A549 (cell line): ENCODE data around the gene PHYHIPL. TPM values are rescaled to one million over a fixed set of nuclear protein-coding genes. Genes with fewer than 3 reads are reported as not detected.

Source experiments
- ATAC-seq, 2 experiments: fragments of 200-7000 bp in 1 of 2; fragments of >200 bp in 1 of 2; cut with Nextera tagmentation in 1 of 2; cut with Tn5 transposase in 1 of 2; 3 replicates each; pipeline versions ENCODE4 v1.8.0 to v1.9.1; 2018 to 2020; ENCODE audit warnings: mild to moderate bottlenecking in 1 of 2, moderate library complexity in 1 of 2
- CTCF ChIA-PET: fragments of 300-600 bp; sonication (Branson Sonifier 250); formaldehyde crosslinking; extraction: SDS; loops from one replicate; lab custom pipeline; 2021; ENCODE audit warnings: antibody characterized with exemption, inconsistent platforms; lab: Yijun Ruan, JAX
- POLR2A ChIA-PET: fragments of 350-600 bp; formaldehyde crosslinking; extraction: SDS; loops from one replicate; lab custom pipeline; 2021; ENCODE audit warnings: antibody characterized with exemption, inconsistent platforms; lab: Yijun Ruan, JAX
- DNase-seq, 2 experiments: peaks; one replicate each; pipeline versions ENCODE4 v3.0.0 to v3.0.0-alpha.2; 2011 to 2016; ENCODE audit warnings: low read depth in 1 of 2, low spot score in 1 of 2
- FAIRE-seq: peaks from 2 replicates; lab custom pipeline; 2011; peaks lifted over from hg19 to GRCh38; lab: Jason Lieb, UNC
- H3K27ac ChIP-seq, 2 experiments: fragments of >200 bp; sonication (Bioruptor Twin); formaldehyde crosslinking; 3 replicates each; pipeline ENCODE4 v1.5.1; 2016 to 2017
- H3K4me1 ChIP-seq: fragments of >200 bp; sonication (Bioruptor Twin); formaldehyde crosslinking; 3 replicates; pipeline ENCODE4 v1.6.1; 2016
- H3K4me2 ChIP-seq: fragments of >200 bp; sonication (Bioruptor Twin); formaldehyde crosslinking; 3 replicates; pipeline ENCODE4 v1.6.1; 2016
- H3K4me3 ChIP-seq: fragments of >200 bp; sonication (Bioruptor Twin); formaldehyde crosslinking; 3 replicates; pipeline ENCODE4 v1.5.1; 2016
- H3K9me3 ChIP-seq: fragments of >200 bp; sonication (Bioruptor Twin); formaldehyde crosslinking; 3 replicates; pipeline ENCODE4 v1.6.1; 2016
- CBX2 ChIP-seq: fragments of 200-600 bp; sonication (generic); IDR thresholded peaks from 2 replicates; pipeline ENCODE4 v1.6.1; 2016; ENCODE audit warnings: low read depth, mild to moderate bottlenecking, borderline replicate concordance
- CHD2 ChIP-seq: fragments of 150-350 bp; IDR thresholded peaks from 2 replicates; pipeline ENCODE4 v1.6.1; 2014; ENCODE audit warnings: low read length; ENCODE audit not compliant: partially characterized antibody
- EHF ChIP-seq: fragments of 250-450 bp; sonication (Bioruptor Pico); IDR thresholded peaks from 2 replicates; pipeline ENCODE4 v1.5.0; 2020; ENCODE audit warnings: mild to moderate bottlenecking
- EHMT2 ChIP-seq: fragments of 200-600 bp; sonication (generic); IDR thresholded peaks from 2 replicates; pipeline ENCODE4 v1.6.1; 2016; ENCODE audit warnings: antibody characterized with exemption, low read depth, mild to moderate bottlenecking, moderate library complexity
- EP300 ChIP-seq, 2 experiments: fragments of >200 bp; sonication (Bioruptor Twin); formaldehyde crosslinking; IDR thresholded peaks; 2 replicates in 1 of 2; 3 replicates in 1 of 2; pipeline ENCODE4 v1.6.1; 2016 to 2017
- ESRRA ChIP-seq: fragments of 150-350 bp; IDR thresholded peaks from 2 replicates; pipeline ENCODE4 v1.6.1; 2014; ENCODE audit warnings: mild to moderate bottlenecking, low read length, borderline replicate concordance
- FOXS1 ChIP-seq: fragments of 250-450 bp; sonication (Bioruptor Pico); IDR thresholded peaks from 2 replicates; pipeline ENCODE4 v1.5.0; 2020; ENCODE audit warnings: mild to moderate bottlenecking, moderate library complexity
- GATA3 ChIP-seq: IDR thresholded peaks from 2 replicates; pipeline ENCODE4 v1.6.1; 2012; ENCODE audit warnings: borderline replicate concordance
- HDAC2 ChIP-seq: fragments of 200-600 bp; sonication (generic); IDR thresholded peaks from 2 replicates; pipeline ENCODE4 v1.6.1; 2016
- HEYL ChIP-seq: fragments of 250-450 bp; sonication (Bioruptor Pico); IDR thresholded peaks from 2 replicates; pipeline ENCODE4 v1.8.0; 2021; ENCODE audit warnings: mild to moderate bottlenecking, moderate library complexity
- JUN ChIP-seq, 2 experiments: fragments of >200 bp; sonication (Bioruptor Twin); formaldehyde crosslinking; IDR thresholded peaks; 2 replicates in 1 of 2; 3 replicates in 1 of 2; pipeline ENCODE4 v1.6.1; 2016 to 2017
- KDM1A ChIP-seq: fragments of 200-600 bp; sonication (generic); IDR thresholded peaks from 2 replicates; pipeline ENCODE4 v1.6.1; 2016; ENCODE audit warnings: low read depth, mild to moderate bottlenecking
- KDM5A ChIP-seq: fragments of 200-600 bp; sonication (generic); IDR thresholded peaks from 2 replicates; pipeline ENCODE4 v1.6.1; 2016; ENCODE audit warnings: antibody characterized with exemption, mild to moderate bottlenecking
- MYC ChIP-seq: IDR thresholded peaks from 2 replicates; pipeline ENCODE4 v1.6.1; 2012; ENCODE audit warnings: mild to moderate bottlenecking, inconsistent platforms, low read length, improper control_type of control experiment, borderline replicate concordance
- PHF8 ChIP-seq: fragments of 200-600 bp; sonication (generic); IDR thresholded peaks from 2 replicates; pipeline ENCODE4 v1.6.1; 2016; ENCODE audit warnings: low read depth, mild to moderate bottlenecking, antibody characterized with exemption, moderate library complexity, borderline replicate concordance
- POLR2AphosphoS2 ChIP-seq: conservative IDR thresholded peaks from 2 replicates; pipeline ENCODE4 v1.6.1; 2012; ENCODE audit warnings: low read length, improper control_type of control experiment, inconsistent platforms
- RAD21 ChIP-seq, 2 experiments: fragments of >200 bp in 1 of 2; sonication (Bioruptor Twin) in 1 of 2; formaldehyde crosslinking in 1 of 2; IDR thresholded peaks in 1 of 2; conservative IDR thresholded peaks in 1 of 2; 2 replicates in 1 of 2; 3 replicates in 1 of 2; pipeline ENCODE4 v1.6.1; 2012 to 2018; ENCODE audit warnings: inconsistent platforms in 1 of 2
- RARB ChIP-seq: fragments of 250-450 bp; sonication (Bioruptor Pico); IDR thresholded peaks from 2 replicates; pipeline ENCODE4 v1.8.0; 2021; ENCODE audit warnings: mild to moderate bottlenecking, moderate library complexity
- RNF2 ChIP-seq: fragments of 200-600 bp; sonication (generic); IDR thresholded peaks from 2 replicates; pipeline ENCODE4 v1.6.1; 2016; ENCODE audit warnings: low read depth, mild to moderate bottlenecking, antibody characterized with exemption, moderate library complexity, borderline replicate concordance
- SMC3 ChIP-seq: fragments of >200 bp; sonication (Bioruptor Twin); formaldehyde crosslinking; IDR thresholded peaks from 3 replicates; pipeline ENCODE4 v1.6.1; 2018; ENCODE audit warnings: inconsistent platforms
- ZNF302 ChIP-seq: fragments of 250-450 bp; sonication (Bioruptor Pico); IDR thresholded peaks from 2 replicates; pipeline ENCODE4 v1.9.0; 2021; ENCODE audit warnings: inconsistent platforms, mild to moderate bottlenecking, moderate library complexity
- whole genome bisulfite sequencing: methylation state at CpG from one replicate; pipeline ENCODE4 v1.1.6; 2017; ENCODE audit errors: missing lambda C conversion rate; 5-methylcytosine and 5-hydroxymethylcytosine counted together
- polyA plus RNA-seq, 4 experiments: library from polyadenylated mRNA; depleted of rRNA in 3 of 4; stranded (reverse); fragments of >200 nt; fragmentation: RNase III in 1 of 4; extraction: RNeasy Plus Mini Kit Qiagen cat#74134 plus additional on column Dnase treatment in 1 of 4; gene quantifications; 2 replicates in 3 of 4; 3 replicates in 1 of 4; pipeline ENCODE4 v1.2.3, GENCODE V29; 2011 to 2017
- TF ChIP-seq, protein P1 (sequence below): fragments of >200 bp; sonication (Bioruptor Twin); formaldehyde crosslinking; IDR thresholded peaks from 3 replicates; pipeline ENCODE4 v1.5.1; 2016
- TF ChIP-seq, protein P2 (sequence below): fragments of 450-650 bp; IDR thresholded peaks from 2 replicates; pipeline ENCODE4 v1.6.1; 2014; ENCODE audit warnings: antibody characterized with exemption
- TF ChIP-seq, protein P3 (sequence below): fragments of 250-450 bp; sonication (Bioruptor Pico); IDR thresholded peaks from 2 replicates; pipeline ENCODE4 v1.5.0; 2020; ENCODE audit warnings: low read depth, mild to moderate bottlenecking, moderate library complexity
- TF ChIP-seq, protein P4 (sequence below): IDR thresholded peaks from 2 replicates; pipeline ENCODE4 v1.6.1; 2012
- TF ChIP-seq, protein P5 (sequence below): IDR thresholded peaks from 2 replicates; pipeline ENCODE4 v1.6.1; 2012; ENCODE audit warnings: low read depth, borderline replicate concordance
- TF ChIP-seq, protein P6 (sequence below): fragments of 200-600 bp; sonication (generic); IDR thresholded peaks from 2 replicates; pipeline ENCODE4 v1.6.1; 2016; ENCODE audit warnings: antibody characterized with exemption, mild to moderate bottlenecking, moderate library complexity

Gene PHYHIPL
- polyA plus RNA-seq, 2 of the 4 experiments (the other 2 are of a cell fraction), result 0.88 to 0.97 TPM

DNA sequence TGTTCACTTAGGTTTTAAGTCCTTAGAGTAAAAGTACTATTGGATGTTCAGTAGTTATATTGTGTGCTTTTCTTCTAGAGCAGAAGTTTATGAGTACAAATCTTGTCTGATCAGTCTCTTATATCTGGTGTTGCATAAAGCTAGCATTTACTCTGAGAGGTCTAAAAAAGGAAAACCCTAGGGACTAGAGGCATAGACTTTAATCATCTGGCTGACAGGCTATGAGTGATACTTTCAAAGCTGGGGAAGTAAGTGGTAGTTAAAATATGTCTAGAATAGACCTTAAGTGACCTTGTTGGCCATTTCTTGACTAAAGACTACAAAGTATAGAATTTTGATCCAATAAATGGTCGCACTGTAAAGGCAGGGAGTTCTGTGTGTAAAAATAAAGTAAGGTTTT, 32.9 kb upstream of the PHYHIPL start:
- no peak for ATAC-seq
- no peak for FAIRE-seq
- Histone ChIP-seq H3K4me3 (no peak overlapping the region), H3K4me2 (no peak overlapping the region), H3K27ac (no peak overlapping the region), H3K4me1 (no peaks in the 10 kb centered on the region), H3K9me3 (no peaks in the 10 kb centered on the region)
- TF ChIP-seq EHMT2, result no peak
- TF ChIP-seq RARB, result no peak
- TF ChIP-seq GATA3, result no peak
- POLR2A ChIA-PET, result no interaction called here
- DNase-seq, result no peak
- whole genome bisulfite sequencing, result 19% methylated on average over 1 of the region's 1 CpG
- CTCF ChIA-PET, result interaction anchor here (0.9 kb wide), 1 partner anchor 190 kb away, joined by 3 read pairs; no protein-coding TSS in a partner anchor

DNA sequence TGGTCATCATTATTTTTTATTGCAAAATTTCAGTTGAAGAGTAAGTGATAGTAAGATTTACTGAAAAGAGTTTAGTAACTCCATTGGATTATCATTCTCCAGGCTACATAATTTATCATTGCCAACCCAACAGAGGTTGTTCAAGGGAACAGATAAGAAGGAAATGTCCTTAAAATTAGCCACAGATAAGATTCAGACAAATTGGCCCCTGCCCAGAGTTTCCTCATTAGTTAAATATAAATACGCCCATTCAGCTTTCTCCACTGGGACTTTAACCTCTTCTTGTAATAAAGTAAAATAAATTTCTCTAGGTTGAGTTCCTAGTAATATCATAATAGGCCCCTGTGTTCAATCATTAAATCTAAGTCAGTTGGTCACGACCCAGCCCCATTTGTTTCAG, 27.7 kb upstream of the PHYHIPL start:
- ATAC-seq, result no peak
- Histone ChIP-seq H3K4me3 (no peak overlapping the region), H3K27ac (no peak overlapping the region), H3K4me2 (no peak overlapping the region), H3K9me3 (no peaks in the 10 kb centered on the region)
- no peak for FAIRE-seq
- DNase-seq, result no peak
- POLR2A ChIA-PET, result no interaction called here
- TF ChIP-seq, protein P1, sequence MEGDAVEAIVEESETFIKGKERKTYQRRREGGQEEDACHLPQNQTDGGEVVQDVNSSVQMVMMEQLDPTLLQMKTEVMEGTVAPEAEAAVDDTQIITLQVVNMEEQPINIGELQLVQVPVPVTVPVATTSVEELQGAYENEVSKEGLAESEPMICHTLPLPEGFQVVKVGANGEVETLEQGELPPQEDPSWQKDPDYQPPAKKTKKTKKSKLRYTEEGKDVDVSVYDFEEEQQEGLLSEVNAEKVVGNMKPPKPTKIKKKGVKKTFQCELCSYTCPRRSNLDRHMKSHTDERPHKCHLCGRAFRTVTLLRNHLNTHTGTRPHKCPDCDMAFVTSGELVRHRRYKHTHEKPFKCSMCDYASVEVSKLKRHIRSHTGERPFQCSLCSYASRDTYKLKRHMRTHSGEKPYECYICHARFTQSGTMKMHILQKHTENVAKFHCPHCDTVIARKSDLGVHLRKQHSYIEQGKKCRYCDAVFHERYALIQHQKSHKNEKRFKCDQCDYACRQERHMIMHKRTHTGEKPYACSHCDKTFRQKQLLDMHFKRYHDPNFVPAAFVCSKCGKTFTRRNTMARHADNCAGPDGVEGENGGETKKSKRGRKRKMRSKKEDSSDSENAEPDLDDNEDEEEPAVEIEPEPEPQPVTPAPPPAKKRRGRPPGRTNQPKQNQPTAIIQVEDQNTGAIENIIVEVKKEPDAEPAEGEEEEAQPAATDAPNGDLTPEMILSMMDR, result no peak
- TF ChIP-seq, protein P2, sequence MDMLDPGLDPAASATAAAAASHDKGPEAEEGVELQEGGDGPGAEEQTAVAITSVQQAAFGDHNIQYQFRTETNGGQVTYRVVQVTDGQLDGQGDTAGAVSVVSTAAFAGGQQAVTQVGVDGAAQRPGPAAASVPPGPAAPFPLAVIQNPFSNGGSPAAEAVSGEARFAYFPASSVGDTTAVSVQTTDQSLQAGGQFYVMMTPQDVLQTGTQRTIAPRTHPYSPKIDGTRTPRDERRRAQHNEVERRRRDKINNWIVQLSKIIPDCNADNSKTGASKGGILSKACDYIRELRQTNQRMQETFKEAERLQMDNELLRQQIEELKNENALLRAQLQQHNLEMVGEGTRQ, result no peak
- no peak for TF ChIP-seq EP300 (IDR thresholded peaks at IDR 0.05)
- no peak for TF ChIP-seq KDM5A
- TF ChIP-seq CBX2, result no peak
- TF ChIP-seq JUN (IDR thresholded peaks at IDR 0.05), result no peak
- no peak for TF ChIP-seq RAD21 (conservative IDR thresholded peaks at IDR 0.05 in 1 of 2, IDR thresholded peaks at IDR 0.05 in 1 of 2)
- no peak for TF ChIP-seq ZNF302 (CRISPR knock-in tag)
- TF ChIP-seq KDM1A, result no peak
- TF ChIP-seq PHF8, result no peak
- TF ChIP-seq, protein P3, sequence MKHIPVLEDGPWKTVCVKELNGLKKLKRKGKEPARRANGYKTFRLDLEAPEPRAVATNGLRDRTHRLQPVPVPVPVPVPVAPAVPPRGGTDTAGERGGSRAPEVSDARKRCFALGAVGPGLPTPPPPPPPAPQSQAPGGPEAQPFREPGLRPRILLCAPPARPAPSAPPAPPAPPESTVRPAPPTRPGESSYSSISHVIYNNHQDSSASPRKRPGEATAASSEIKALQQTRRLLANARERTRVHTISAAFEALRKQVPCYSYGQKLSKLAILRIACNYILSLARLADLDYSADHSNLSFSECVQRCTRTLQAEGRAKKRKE (CRISPR knock-in tag), result no peak
- TF ChIP-seq MYC, result no peak
- TF ChIP-seq POLR2AphosphoS2, result no peak
- TF ChIP-seq, protein P4, sequence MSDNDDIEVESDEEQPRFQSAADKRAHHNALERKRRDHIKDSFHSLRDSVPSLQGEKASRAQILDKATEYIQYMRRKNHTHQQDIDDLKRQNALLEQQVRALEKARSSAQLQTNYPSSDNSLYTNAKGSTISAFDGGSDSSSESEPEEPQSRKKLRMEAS, result no peak
- TF ChIP-seq, all 56 proteins: peak for 0
- CTCF ChIA-PET, result no interaction called here
- H3K4me1 ChIP-seq, result no peaks in the 10 kb centered on the region
- whole genome bisulfite sequencing, result 25% methylated on average over 2 of the region's 2 CpGs

DNA sequence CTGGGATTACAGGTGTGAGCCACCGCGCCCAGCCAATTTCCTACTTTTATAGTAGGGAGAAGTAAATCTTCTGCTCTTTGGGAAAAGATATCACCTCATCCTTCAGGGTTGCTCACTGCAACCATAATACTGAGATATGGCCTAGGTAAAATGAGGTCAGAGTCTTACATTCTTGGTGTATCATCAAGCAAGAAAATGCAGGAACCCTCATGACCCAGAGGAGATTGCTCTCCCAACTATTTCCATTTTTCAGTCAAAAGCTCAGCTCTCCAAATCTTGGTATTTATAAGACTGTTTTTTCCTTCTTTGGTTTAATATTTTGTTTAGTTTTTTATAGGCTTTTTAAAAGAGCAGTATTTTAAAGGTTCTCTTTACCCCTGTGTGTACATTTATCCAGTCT, 20.9 kb upstream of the PHYHIPL start:
- Histone ChIP-seq H3K4me2 (no peak overlapping the region), H3K27ac (no peak overlapping the region), H3K9me3 (no peaks in the 10 kb centered on the region), H3K4me3 (no peak overlapping the region), H3K4me1 (no peaks in the 10 kb centered on the region)
- ChIA-PET CTCF (no interaction called here), POLR2A (no interaction called here)
- ATAC-seq, result no peak
- FAIRE-seq, result no peak
- no peak for DNase-seq
- 100% methylated on average over 2 of the region's 2 CpGs for WGBS
- TF ChIP-seq ESRRA (no peak), HDAC2 (no peak), RNF2 (no peak), EHF (CRISPR knock-in tag) (no peak), HEYL (CRISPR knock-in tag) (no peak), GATA3 (no peak), CHD2 (no peak), FOXS1 (CRISPR knock-in tag) (no peak), SMC3 (no peak)
- TF ChIP-seq, protein P5, sequence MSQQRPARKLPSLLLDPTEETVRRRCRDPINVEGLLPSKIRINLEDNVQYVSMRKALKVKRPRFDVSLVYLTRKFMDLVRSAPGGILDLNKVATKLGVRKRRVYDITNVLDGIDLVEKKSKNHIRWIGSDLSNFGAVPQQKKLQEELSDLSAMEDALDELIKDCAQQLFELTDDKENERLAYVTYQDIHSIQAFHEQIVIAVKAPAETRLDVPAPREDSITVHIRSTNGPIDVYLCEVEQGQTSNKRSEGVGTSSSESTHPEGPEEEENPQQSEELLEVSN, result no peak
- TF ChIP-seq, protein P4, result no peak
- TF ChIP-seq, protein P6, sequence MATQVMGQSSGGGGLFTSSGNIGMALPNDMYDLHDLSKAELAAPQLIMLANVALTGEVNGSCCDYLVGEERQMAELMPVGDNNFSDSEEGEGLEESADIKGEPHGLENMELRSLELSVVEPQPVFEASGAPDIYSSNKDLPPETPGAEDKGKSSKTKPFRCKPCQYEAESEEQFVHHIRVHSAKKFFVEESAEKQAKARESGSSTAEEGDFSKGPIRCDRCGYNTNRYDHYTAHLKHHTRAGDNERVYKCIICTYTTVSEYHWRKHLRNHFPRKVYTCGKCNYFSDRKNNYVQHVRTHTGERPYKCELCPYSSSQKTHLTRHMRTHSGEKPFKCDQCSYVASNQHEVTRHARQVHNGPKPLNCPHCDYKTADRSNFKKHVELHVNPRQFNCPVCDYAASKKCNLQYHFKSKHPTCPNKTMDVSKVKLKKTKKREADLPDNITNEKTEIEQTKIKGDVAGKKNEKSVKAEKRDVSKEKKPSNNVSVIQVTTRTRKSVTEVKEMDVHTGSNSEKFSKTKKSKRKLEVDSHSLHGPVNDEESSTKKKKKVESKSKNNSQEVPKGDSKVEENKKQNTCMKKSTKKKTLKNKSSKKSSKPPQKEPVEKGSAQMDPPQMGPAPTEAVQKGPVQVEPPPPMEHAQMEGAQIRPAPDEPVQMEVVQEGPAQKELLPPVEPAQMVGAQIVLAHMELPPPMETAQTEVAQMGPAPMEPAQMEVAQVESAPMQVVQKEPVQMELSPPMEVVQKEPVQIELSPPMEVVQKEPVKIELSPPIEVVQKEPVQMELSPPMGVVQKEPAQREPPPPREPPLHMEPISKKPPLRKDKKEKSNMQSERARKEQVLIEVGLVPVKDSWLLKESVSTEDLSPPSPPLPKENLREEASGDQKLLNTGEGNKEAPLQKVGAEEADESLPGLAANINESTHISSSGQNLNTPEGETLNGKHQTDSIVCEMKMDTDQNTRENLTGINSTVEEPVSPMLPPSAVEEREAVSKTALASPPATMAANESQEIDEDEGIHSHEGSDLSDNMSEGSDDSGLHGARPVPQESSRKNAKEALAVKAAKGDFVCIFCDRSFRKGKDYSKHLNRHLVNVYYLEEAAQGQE, result no peak
